Suprapubic skin (tissue), 3 donors: ENCODE results near the gene CDH6.

Source experiments
- CTCF ChIP-seq, 2 donors: fragments of 200-600 bp in 1 of 2; fragments of 450-650 bp in 1 of 2; sonication (generic) in 1 of 2; IDR thresholded peaks; one replicate each; pipeline ENCODE4 v1.5.1; 2016 to 2019; ENCODE audit warnings: antibody characterized with exemption in 2 of 2, mild to moderate bottlenecking in 1 of 2, moderate library complexity in 1 of 2
- EP300 ChIP-seq: sonication (generic); formaldehyde crosslinking; IDR thresholded peaks from one replicate; pipeline ENCODE4 v1.6.1; 2017; ENCODE audit warnings: antibody characterized with exemption

- TF ChIP-seq CTCF (IDR thresholded peaks at IDR 0.05) (no peak), EP300 (no peak)
Observed at GRCh38 chr5:31255041-31255440, 61.6 kb downstream of the CDH6 start.
